Neutrophil (primary cell): ENCODE measurements around the gene IARS2.
"Not testable (repeated sequence)": the region's sequence is repeated elsewhere in the genome, so short reads cannot be mapped to it uniquely, and the experiment has no call there.

ENCODE experiments used
- H3K27ac ChIP-seq: fragments of 200-600 bp; sonication (generic); 2 replicates; pipeline ENCODE4 v1.5.1; 2016; ENCODE audit warnings: mild to moderate bottlenecking, moderate library complexity
- H3K27me3 ChIP-seq: fragments of 200-600 bp; sonication (generic); 2 replicates; pipeline ENCODE4 v1.6.0; 2016; ENCODE audit warnings: mild to moderate bottlenecking
- H3K36me3 ChIP-seq: fragments of 200-600 bp; sonication (generic); 2 replicates; pipeline ENCODE4 v1.5.1; 2017
- H3K4me1 ChIP-seq, 2 experiments: fragments of 200-600 bp in 1 of 2; sonication (generic) in 1 of 2; 1 replicate in 1 of 2; 2 replicates in 1 of 2; pipeline versions ENCODE4 v1.5.1 to v1.6.1; 2013 to 2016; ENCODE audit warnings: low read depth in 1 of 2, low read length in 1 of 2, mild to moderate bottlenecking in 1 of 2, moderate library complexity in 1 of 2; ENCODE audit not compliant: control insufficient read depth in 1 of 2, insufficient read depth in 1 of 2
- H3K4me3 ChIP-seq, 2 experiments: fragments of 200-600 bp in 1 of 2; sonication (generic) in 1 of 2; 1 replicate in 1 of 2; 2 replicates in 1 of 2; pipeline ENCODE4 v1.5.1; 2013 to 2016; ENCODE audit warnings: low read depth in 1 of 2, low read length in 1 of 2, mild to moderate bottlenecking in 1 of 2, moderate library complexity in 1 of 2
- H3K9me3 ChIP-seq: fragments of 200-600 bp; sonication (generic); 2 replicates; pipeline ENCODE4 v1.5.1; 2016
- TF ChIP-seq, protein P1 (sequence below): fragments of 200-600 bp; sonication (generic); IDR thresholded peaks from 2 replicates; pipeline ENCODE4 v1.5.1; 2016; ENCODE audit warnings: antibody characterized with exemption

IARS2 gene

DNA sequence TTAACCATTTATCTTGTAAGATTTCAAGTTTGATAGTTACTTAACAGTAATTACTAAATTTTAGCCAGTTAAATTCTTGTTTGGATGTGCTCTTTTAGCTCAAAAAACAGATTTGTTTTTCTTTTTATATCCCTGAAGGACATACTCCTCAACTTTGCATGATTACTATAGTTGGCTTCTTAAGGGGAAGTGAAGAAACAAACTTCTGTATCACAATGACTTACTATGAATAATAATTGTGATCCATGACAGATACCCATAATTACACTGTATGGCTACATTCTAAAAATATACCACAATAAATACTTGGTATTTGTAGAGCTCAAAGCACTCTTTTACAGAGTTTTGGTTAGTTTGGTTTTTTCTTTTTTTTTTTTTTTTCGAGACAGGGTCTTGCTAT is 55.8 kb downstream of the IARS2 start:
- Histone ChIP-seq H3K9me3 (no peaks in the 10 kb centered on the region), H3K4me1 (no peaks in the 10 kb centered on the region), H3K36me3 (peaks cover 91% of the 10 kb centered on the region), H3K27me3 (no peaks in the 10 kb centered on the region), H3K27ac (no peak overlapping the region), H3K4me3 (no peak overlapping the region)
- TF ChIP-seq, protein P1, sequence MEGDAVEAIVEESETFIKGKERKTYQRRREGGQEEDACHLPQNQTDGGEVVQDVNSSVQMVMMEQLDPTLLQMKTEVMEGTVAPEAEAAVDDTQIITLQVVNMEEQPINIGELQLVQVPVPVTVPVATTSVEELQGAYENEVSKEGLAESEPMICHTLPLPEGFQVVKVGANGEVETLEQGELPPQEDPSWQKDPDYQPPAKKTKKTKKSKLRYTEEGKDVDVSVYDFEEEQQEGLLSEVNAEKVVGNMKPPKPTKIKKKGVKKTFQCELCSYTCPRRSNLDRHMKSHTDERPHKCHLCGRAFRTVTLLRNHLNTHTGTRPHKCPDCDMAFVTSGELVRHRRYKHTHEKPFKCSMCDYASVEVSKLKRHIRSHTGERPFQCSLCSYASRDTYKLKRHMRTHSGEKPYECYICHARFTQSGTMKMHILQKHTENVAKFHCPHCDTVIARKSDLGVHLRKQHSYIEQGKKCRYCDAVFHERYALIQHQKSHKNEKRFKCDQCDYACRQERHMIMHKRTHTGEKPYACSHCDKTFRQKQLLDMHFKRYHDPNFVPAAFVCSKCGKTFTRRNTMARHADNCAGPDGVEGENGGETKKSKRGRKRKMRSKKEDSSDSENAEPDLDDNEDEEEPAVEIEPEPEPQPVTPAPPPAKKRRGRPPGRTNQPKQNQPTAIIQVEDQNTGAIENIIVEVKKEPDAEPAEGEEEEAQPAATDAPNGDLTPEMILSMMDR = no peak

DNA sequence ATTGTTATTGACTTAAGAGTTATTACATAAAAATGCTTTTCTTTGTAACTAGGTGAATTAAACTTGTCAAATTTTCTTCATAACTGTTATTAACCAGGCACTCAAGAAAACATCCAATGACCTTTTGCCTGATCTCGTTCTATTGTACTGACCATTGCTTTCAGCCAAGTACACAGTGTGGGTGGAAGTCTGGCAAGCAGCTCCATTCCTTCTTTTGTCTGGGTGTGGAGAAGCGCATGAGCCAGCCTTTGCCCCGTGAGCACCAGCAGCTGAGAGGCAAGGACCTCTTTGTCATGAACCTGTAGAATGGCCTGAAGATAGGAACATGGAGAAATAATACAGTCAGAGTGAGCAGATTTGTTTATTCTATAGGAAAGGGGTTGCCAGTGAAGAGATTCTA is 57.5 kb downstream of the IARS2 start:
- no peak overlapping the region for H3K27ac ChIP-seq
- no peaks in the 10 kb centered on the region for H3K4me1 ChIP-seq
- TF ChIP-seq, protein P1 = no peak
- no peaks in the 10 kb centered on the region for H3K27me3 ChIP-seq
- peaks cover 93% of the 10 kb centered on the region for H3K36me3 ChIP-seq
- H3K9me3 ChIP-seq = no peaks in the 10 kb centered on the region
- no peak overlapping the region for H3K4me3 ChIP-seq

DNA sequence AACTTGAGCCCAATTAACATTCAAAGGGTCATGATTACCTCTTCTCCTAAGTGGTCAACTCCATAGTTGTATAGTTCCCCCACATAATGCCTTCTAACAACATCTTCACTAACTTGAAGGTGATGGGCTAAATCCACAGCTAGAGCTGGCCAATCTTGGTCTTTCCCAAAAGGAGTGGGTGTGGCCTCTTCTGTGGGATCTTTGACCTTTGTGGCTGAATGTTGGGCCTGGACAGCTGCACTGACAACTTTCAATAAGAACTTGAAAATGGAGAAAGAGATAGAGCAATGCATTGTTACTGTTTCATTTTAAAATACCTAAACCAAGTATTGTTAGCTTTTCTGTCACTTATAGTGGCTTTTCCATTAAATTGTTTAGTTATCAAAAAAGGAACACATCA is 59.2 kb downstream of the IARS2 start:
- no peaks in the 10 kb centered on the region for H3K9me3 ChIP-seq
- H3K36me3 ChIP-seq = peaks cover 93% of the 10 kb centered on the region
- H3K4me1 ChIP-seq = no peaks in the 10 kb centered on the region
- H3K27me3 ChIP-seq = no peaks in the 10 kb centered on the region
- TF ChIP-seq, protein P1 = no peak
- no peak overlapping the region for H3K27ac ChIP-seq
- no peak overlapping the region for H3K4me3 ChIP-seq

DNA sequence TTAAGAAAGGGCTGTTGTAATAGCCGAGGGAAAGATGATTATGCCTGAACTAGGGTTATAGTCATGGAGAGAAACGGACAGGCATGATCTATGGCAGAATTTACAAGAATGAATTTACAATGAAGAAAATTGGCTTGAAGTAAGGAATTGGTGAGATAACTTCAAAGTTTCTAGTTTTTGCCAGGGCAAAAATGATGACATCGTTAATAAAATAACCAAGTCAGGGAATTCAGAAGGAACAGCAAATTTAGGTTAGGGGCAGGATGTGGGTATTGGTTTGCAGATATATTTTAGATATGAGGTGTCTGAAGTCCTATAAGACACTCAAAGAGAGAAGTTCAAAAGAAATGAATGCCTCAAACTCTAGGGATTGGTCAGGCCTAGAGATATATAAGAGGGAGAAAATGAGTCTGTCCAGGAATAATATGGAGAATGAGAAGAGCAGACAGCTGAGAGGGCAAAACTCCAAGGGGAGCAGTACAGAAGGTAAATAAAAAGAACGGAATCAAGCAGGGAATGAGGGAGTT is 62.8 kb downstream of the IARS2 start:
- no peaks in the 10 kb centered on the region for H3K4me1 ChIP-seq
- H3K27ac ChIP-seq = no peak overlapping the region
- peaks cover 87% of the 10 kb centered on the region for H3K36me3 ChIP-seq
- TF ChIP-seq, protein P1 = no peak
- no peaks in the 10 kb centered on the region for H3K9me3 ChIP-seq
- no peak overlapping the region for H3K4me3 ChIP-seq
- no peaks in the 10 kb centered on the region for H3K27me3 ChIP-seq

DNA sequence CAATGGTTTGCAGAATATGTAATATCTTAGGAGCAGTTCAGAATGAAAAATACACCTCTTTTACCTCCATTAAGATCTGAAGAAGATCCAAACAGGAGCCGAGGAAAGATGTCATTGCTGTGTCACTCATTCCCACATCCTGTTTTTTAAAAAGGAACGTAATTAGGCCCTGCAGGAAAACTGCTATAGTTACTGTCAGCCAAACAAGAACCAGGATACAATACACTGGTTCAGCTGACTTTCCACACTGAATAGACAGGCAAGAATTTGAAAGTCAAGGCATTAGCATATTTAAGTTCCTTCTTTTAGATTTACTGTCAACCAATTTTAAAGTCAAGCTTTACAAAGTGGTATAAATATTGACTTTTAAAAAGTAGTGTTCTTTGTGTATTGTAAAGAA is 63.8 kb downstream of the IARS2 start:
- H3K4me3 ChIP-seq = no peak overlapping the region
- H3K36me3 ChIP-seq = peaks cover 77% of the 10 kb centered on the region
- no peaks in the 10 kb centered on the region for H3K9me3 ChIP-seq
- TF ChIP-seq, protein P1 = no peak
- no peak overlapping the region for H3K27ac ChIP-seq
- H3K27me3 ChIP-seq = no peaks in the 10 kb centered on the region
- H3K4me1 ChIP-seq = no peaks in the 10 kb centered on the region

DNA sequence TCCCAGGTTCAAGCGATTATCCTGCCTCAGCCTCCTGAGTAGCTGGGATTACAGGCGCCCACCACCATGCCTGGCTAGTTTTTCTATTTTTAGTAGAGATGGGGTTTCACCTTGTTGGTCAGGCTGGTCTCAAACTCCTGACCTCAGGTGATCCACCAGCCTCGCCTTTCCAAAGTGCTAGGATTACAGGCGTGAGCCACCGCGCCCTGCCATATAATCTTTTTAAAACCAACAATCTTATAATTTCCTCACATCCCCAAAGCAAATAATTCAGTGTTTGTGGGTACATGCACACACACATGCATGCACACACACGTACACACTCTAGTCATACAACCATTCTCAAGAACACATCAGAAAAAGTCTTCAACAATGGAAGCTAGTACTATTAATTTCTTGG is 64.6 kb downstream of the IARS2 start:
- not testable (repeated sequence) for H3K4me3 ChIP-seq, H3K4me1 ChIP-seq, H3K27ac ChIP-seq, H3K9me3 ChIP-seq, H3K27me3 ChIP-seq
- H3K36me3 ChIP-seq = peaks cover 69% of the 10 kb centered on the region
